Measurements from ENCODE around the gene NR3C1.

GRCh38 chr5:143248822-143249579 lies 154.5 kb downstream of the NR3C1 start:
- no peak for TF ChIP-seq CTCF (conservative IDR thresholded peaks at IDR 0.05; ENCODE audit: low read depth, low read length)
- no peak for TF ChIP-seq POLR2A (IDR thresholded peaks at IDR 0.05; ENCODE audit: low read depth, low read length)
